ENCODE measurements around the gene ATE1. TPM values are rescaled to one million over a fixed set of nuclear protein-coding genes. Genes with fewer than 3 reads are reported as not detected.

Gene ATE1
- total and polyA plus RNA-seq, 9 donors: 8.9 to 36.6 (median 31.2) TPM

- Histone ChIP-seq H3K36me3 (no peaks in the 10 kb centered on the region), H3K4me1 (ENCODE audit: insufficient read depth) (no peaks in the 10 kb centered on the region), H3K27me3 (no peaks in the 10 kb centered on the region), H3K9me3 (no peaks in the 10 kb centered on the region), H3K27ac (no peak overlapping the region), H3K4me3 (no peak overlapping the region)
- intact Hi-C loops (cut with DNase I): no loop called here
- no peak for TF ChIP-seq POLR2A (IDR thresholded peaks at IDR 0.05)
- TF ChIP-seq EP300 (IDR thresholded peaks at IDR 0.05): no peak
- TF ChIP-seq, protein P1, sequence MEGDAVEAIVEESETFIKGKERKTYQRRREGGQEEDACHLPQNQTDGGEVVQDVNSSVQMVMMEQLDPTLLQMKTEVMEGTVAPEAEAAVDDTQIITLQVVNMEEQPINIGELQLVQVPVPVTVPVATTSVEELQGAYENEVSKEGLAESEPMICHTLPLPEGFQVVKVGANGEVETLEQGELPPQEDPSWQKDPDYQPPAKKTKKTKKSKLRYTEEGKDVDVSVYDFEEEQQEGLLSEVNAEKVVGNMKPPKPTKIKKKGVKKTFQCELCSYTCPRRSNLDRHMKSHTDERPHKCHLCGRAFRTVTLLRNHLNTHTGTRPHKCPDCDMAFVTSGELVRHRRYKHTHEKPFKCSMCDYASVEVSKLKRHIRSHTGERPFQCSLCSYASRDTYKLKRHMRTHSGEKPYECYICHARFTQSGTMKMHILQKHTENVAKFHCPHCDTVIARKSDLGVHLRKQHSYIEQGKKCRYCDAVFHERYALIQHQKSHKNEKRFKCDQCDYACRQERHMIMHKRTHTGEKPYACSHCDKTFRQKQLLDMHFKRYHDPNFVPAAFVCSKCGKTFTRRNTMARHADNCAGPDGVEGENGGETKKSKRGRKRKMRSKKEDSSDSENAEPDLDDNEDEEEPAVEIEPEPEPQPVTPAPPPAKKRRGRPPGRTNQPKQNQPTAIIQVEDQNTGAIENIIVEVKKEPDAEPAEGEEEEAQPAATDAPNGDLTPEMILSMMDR (IDR thresholded peaks at IDR 0.05): no peak
- DNase-seq: no peak
These were observed 203.5 kb downstream of the ATE1 start for GRCh38 chr10:121724282-121724681.

DNA sequence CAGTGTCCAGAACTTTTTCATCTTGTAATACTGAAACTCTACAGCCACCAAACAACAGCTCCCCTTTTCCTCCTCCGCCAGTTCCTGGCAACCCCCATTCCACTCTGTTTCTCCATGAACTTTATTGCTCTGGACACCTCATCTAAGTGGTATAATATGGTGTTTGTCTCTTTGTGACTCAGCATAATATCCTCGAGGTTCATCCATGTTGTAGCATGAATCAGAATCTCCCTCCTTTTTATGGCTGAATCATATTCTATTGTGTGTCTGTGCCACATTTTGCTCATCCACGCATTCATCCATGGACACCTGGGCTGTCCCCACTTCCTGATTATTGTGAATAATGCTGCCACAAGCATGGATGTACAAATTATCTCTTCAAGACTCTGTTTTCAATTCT is 205.2 kb downstream of the ATE1 start:
- DNase-seq: no peak

GRCh38 chr10:121721257-121721656 is 206.6 kb downstream of the ATE1 start:
- Histone ChIP-seq H3K36me3 (no peaks in the 10 kb centered on the region), H3K27me3 (no peaks in the 10 kb centered on the region), H3K4me1 (ENCODE audit: insufficient read depth) (no peaks in the 10 kb centered on the region), H3K4me3 (no peak overlapping the region), H3K27ac (no peak overlapping the region), H3K9me3 (no peaks in the 10 kb centered on the region)
- no peak for DNase-seq
- 52 to 78% (median 64%) methylated on average over 4 of the region's 4 CpGs for WGBS, 3 donors
- intact Hi-C loops (cut with DNase I): no loop called here
- TF ChIP-seq, protein P1 (IDR thresholded peaks at IDR 0.05): no peak
- no peak for TF ChIP-seq POLR2A (IDR thresholded peaks at IDR 0.05)
- no peak for TF ChIP-seq EP300 (IDR thresholded peaks at IDR 0.05)

More for the DNA sequence above, 205.2 kb downstream of the ATE1 start:
- H3K4me3 ChIP-seq: no peak overlapping the region
- H3K9me3 ChIP-seq: no peaks in the 10 kb centered on the region
- no peaks in the 10 kb centered on the region for H3K27me3 ChIP-seq
- no peak for TF ChIP-seq EP300 (IDR thresholded peaks at IDR 0.05)
- TF ChIP-seq, protein P1 (IDR thresholded peaks at IDR 0.05): no peak
- TF ChIP-seq POLR2A (IDR thresholded peaks at IDR 0.05): no peak
- H3K27ac ChIP-seq: no peak overlapping the region
- no peaks in the 10 kb centered on the region for H3K4me1 ChIP-seq (ENCODE audit: insufficient read depth)
- WGBS, 3 donors: 82 to 89% (median 83%) methylated on average over 3 of the region's 3 CpGs
- intact Hi-C loops (cut with DNase I): no loop called here
- no peaks in the 10 kb centered on the region for H3K36me3 ChIP-seq

DNA sequence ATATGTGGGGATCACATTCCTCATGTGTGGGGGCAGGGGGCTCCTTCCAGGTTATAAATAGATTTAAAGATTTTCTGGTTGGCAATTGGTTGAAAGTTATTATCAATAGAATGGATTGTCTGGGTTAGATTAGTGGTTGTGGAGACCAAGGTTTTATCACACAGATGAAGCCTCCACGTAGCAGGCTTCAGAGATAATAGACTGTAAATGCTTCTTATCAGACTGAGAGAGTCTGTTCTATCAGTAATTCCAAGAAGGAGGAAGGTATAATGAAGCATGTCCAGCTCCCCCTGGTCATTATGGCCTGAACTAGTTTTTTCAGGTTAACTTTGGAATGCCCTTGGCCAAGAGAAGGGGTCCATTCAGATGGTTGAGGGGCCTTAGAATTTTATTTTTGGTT is 211.9 kb downstream of the ATE1 start:
- 38 to 59% (median 53%) methylated on average over 1 of the region's 1 CpG for WGBS, 3 donors
- TF ChIP-seq POLR2A (IDR thresholded peaks at IDR 0.05) (no peak), EP300 (IDR thresholded peaks at IDR 0.05) (no peak)
- TF ChIP-seq, protein P1 (IDR thresholded peaks at IDR 0.05): no peak
- Histone ChIP-seq H3K4me1 (ENCODE audit: insufficient read depth) (no peaks in the 10 kb centered on the region), H3K4me3 (no peak overlapping the region), H3K36me3 (no peaks in the 10 kb centered on the region), H3K9me3 (no peaks in the 10 kb centered on the region), H3K27me3 (no peaks in the 10 kb centered on the region), H3K27ac (no peak overlapping the region)
- intact Hi-C loops (cut with DNase I): no loop called here
- DNase-seq: no peak

DNA sequence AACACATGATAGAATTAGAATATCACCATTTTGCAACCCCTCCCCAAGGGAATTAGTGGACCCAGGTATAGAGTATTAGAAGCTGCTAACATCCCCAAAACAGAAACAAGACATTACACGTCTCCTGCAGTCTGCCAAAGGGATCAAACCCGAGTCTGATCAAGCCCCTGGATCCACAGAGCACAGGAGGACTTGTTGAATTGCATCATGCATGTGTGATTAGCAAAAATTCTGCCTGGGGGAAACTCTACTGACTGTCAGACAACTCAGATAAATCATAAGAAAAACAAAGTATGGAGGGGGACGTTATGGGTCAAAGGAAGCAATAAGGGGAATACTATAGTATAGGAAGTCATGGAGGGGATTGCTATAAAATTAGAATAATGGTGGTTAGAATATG is 212.8 kb downstream of the ATE1 start:
- intact Hi-C loops (cut with DNase I): no loop called here
- 79 to 87% (median 82%) methylated on average over 3 of the region's 3 CpGs for WGBS, 3 donors
- no peak overlapping the region for H3K27ac ChIP-seq
- no peak for TF ChIP-seq EP300 (IDR thresholded peaks at IDR 0.05)
- no peak for TF ChIP-seq POLR2A (IDR thresholded peaks at IDR 0.05)
- TF ChIP-seq, protein P1 (IDR thresholded peaks at IDR 0.05): no peak
- DNase-seq: no peak
- no peaks in the 10 kb centered on the region for H3K36me3 ChIP-seq
- no peaks in the 10 kb centered on the region for H3K27me3 ChIP-seq
- no peak overlapping the region for H3K4me3 ChIP-seq
- H3K9me3 ChIP-seq: no peaks in the 10 kb centered on the region
- H3K4me1 ChIP-seq (ENCODE audit: insufficient read depth): no peaks in the 10 kb centered on the region
